Esophagus muscularis mucosa (tissue), 4 donors: ENCODE results near the gene MAST4. TPM values are rescaled to one million over a fixed set of nuclear protein-coding genes. Genes with fewer than 3 reads are reported as not detected.

Experiments
- DNase-seq: peaks from one replicate; pipeline ENCODE4 v3.0.0-alpha.2; 2017; ENCODE audit errors: extremely low spot score
- H3K27ac ChIP-seq, 4 donors: fragments of 200-600 bp; sonication (generic); replicated peaks in 1 of 4; 1 replicate in 3 of 4; 2 replicates in 1 of 4; pipeline ENCODE4 v1.5.1; 2016 to 2019; ENCODE audit warnings: mild to moderate bottlenecking in 1 of 4
- H3K27me3 ChIP-seq, 4 donors: fragments of 200-600 bp; sonication (generic); one replicate each; pipeline versions ENCODE4 v1.5.1 to v1.6.0; 2016 to 2019
- H3K36me3 ChIP-seq, 4 donors: fragments of 200-600 bp; sonication (generic); one replicate each; pipeline ENCODE4 v1.5.1; 2016 to 2019
- H3K4me1 ChIP-seq, 4 donors: fragments of 200-600 bp; sonication (generic); one replicate each; pipeline ENCODE4 v1.5.1; 2016 to 2019
- H3K4me3 ChIP-seq, 4 donors: fragments of 200-600 bp; sonication (generic); 1 replicate in 2 of 4; 2 replicates in 2 of 4; pipeline ENCODE4 v1.5.1; 2016 to 2019; ENCODE audit warnings: mild to moderate bottlenecking in 4 of 4, moderate library complexity in 1 of 4
- H3K9me3 ChIP-seq, 4 donors: fragments of 200-600 bp; sonication (generic); 1 replicate in 3 of 4; 2 replicates in 1 of 4; pipeline ENCODE4 v1.5.1; 2016 to 2019
- EP300 ChIP-seq: sonication (generic); formaldehyde crosslinking; IDR thresholded peaks from one replicate; pipeline ENCODE4 v1.6.1; 2017; ENCODE audit warnings: antibody characterized with exemption
- POLR2A ChIP-seq: fragments of 450-650 bp; IDR thresholded peaks from one replicate; pipeline ENCODE4 v1.6.1; 2017; ENCODE audit warnings: antibody characterized with exemption, moderate library complexity, mild to moderate bottlenecking, low read depth
- POLR2AphosphoS5 ChIP-seq, 2 donors: sonication (generic); formaldehyde crosslinking; IDR thresholded peaks; one replicate each; pipeline ENCODE4 v1.6.1; 2017; ENCODE audit warnings: antibody characterized with exemption in 2 of 2
- WGBS: methylation state at CpG from one replicate; pipeline ENCODE4 v1.1.5; 2018; 5-methylcytosine and 5-hydroxymethylcytosine counted together
- intact Hi-C: fragments of 100-400 bp; cut with DNase I; formaldehyde crosslinking; loops from one replicate; pipeline ENCODE4 v1.15.1; 2023
- total RNA-seq, 4 donors: library from RNA; depleted of rRNA; stranded (reverse); fragments of >200 nt; gene quantifications; one replicate each; pipeline versions ENCODE4 v1.1.0 to v1.2.1, GENCODE V29; 2016
- TF ChIP-seq, protein P1 (sequence below), 3 experiments: fragments of 200-600 bp in 2 of 3; fragments of 450-650 bp in 1 of 3; sonication (generic) in 2 of 3; IDR thresholded peaks; one replicate each; pipeline ENCODE4 v1.5.1; 2017 to 2019; ENCODE audit warnings: antibody characterized with exemption in 3 of 3, mild to moderate bottlenecking in 2 of 3, moderate library complexity in 1 of 3

Gene MAST4
- total RNA-seq, 4 donors from 2014 or later: 26.2 to 39.7 (median 35.8) TPM

- DNase-seq: no peak
- 76% methylated on average over 15 of the region's 15 CpGs for WGBS
- Histone ChIP-seq H3K27me3 (no peaks in the 10 kb centered on the region), H3K27ac (no peak overlapping the region), H3K4me3 (no peak overlapping the region), H3K4me1 (peaks cover 0 to 20% (median 3%) of the 10 kb centered on the region in 4 donors), H3K36me3 (no peaks in the 10 kb centered on the region), H3K9me3 (no peaks in the 10 kb centered on the region)
- TF ChIP-seq, protein P1, sequence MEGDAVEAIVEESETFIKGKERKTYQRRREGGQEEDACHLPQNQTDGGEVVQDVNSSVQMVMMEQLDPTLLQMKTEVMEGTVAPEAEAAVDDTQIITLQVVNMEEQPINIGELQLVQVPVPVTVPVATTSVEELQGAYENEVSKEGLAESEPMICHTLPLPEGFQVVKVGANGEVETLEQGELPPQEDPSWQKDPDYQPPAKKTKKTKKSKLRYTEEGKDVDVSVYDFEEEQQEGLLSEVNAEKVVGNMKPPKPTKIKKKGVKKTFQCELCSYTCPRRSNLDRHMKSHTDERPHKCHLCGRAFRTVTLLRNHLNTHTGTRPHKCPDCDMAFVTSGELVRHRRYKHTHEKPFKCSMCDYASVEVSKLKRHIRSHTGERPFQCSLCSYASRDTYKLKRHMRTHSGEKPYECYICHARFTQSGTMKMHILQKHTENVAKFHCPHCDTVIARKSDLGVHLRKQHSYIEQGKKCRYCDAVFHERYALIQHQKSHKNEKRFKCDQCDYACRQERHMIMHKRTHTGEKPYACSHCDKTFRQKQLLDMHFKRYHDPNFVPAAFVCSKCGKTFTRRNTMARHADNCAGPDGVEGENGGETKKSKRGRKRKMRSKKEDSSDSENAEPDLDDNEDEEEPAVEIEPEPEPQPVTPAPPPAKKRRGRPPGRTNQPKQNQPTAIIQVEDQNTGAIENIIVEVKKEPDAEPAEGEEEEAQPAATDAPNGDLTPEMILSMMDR (IDR thresholded peaks at IDR 0.05): peak in 1 of 3 experiments; percentile 11
- TF ChIP-seq POLR2A (no peak), EP300 (no peak)
- intact Hi-C loops: no loop called here
Measured at GRCh38 chr5:66742083-66742895, 146.1 kb downstream of the MAST4 start.

- intact Hi-C loops: no loop called here
- WGBS: 70% methylated on average over 5 of the region's 5 CpGs
- Histone ChIP-seq H3K36me3 (no peaks in the 10 kb centered on the region), H3K4me1 (peaks cover 0 to 23% (median 3%) of the 10 kb centered on the region in 4 donors), H3K9me3 (no peaks in the 10 kb centered on the region), H3K27me3 (no peaks in the 10 kb centered on the region), H3K27ac (no peak overlapping the region), H3K4me3 (no peak overlapping the region)
- no peak for DNase-seq
- no peak for TF ChIP-seq POLR2A
Measured at GRCh38 chr5:66742896-66743247, 146.7 kb downstream of the MAST4 start.

DNA sequence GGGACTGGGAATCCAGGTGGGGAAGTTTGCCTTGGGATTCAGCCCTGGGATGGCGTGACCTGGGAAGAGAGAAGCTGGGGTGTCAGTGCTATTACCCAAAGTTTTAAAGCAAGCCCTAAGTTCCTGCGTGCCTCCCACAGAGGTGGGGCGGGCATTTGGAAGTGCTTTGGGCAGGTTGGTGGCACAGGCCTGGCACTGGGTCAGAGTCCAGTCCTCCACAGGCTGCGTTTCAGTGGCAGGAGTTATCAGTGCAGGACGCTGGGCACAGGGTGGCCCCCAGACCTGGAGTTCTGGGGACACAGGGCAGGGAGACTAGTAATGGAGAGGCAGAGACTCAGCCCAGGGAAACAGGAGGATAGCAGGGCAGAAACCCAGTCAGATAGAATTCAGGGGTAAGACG lies 147.2 kb downstream of the MAST4 start:
- Histone ChIP-seq H3K4me1 (peaks cover 0 to 24% (median 3%) of the 10 kb centered on the region in 4 donors), H3K27ac (no peak overlapping the region), H3K9me3 (no peaks in the 10 kb centered on the region), H3K27me3 (no peaks in the 10 kb centered on the region), H3K4me3 (no peak overlapping the region), H3K36me3 (no peaks in the 10 kb centered on the region)
- DNase-seq: no peak
- intact Hi-C loops: no loop called here
- no peak for TF ChIP-seq EP300
- TF ChIP-seq, protein P1 (IDR thresholded peaks at IDR 0.05): no peak
- no peak for TF ChIP-seq POLR2AphosphoS5 (IDR thresholded peaks at IDR 0.05)
- TF ChIP-seq POLR2A: no peak
- 92% methylated on average over 5 of the region's 6 CpGs for WGBS

- WGBS: 50% methylated on average over 4 of the region's 4 CpGs
- Histone ChIP-seq H3K4me1 (peaks cover 0 to 24% (median 3%) of the 10 kb centered on the region in 4 donors), H3K4me3 (no peak overlapping the region), H3K27ac (no peak overlapping the region), H3K27me3 (no peaks in the 10 kb centered on the region), H3K36me3 (no peaks in the 10 kb centered on the region), H3K9me3 (no peaks in the 10 kb centered on the region)
- TF ChIP-seq POLR2AphosphoS5 (IDR thresholded peaks at IDR 0.05) (no peak), EP300 (no peak), POLR2A (no peak)
- TF ChIP-seq, protein P1 (IDR thresholded peaks at IDR 0.05): no peak
- DNase-seq: no peak
- intact Hi-C loops: no loop called here
Measured at GRCh38 chr5:66744040-66744439, 147.8 kb downstream of the MAST4 start.

DNA sequence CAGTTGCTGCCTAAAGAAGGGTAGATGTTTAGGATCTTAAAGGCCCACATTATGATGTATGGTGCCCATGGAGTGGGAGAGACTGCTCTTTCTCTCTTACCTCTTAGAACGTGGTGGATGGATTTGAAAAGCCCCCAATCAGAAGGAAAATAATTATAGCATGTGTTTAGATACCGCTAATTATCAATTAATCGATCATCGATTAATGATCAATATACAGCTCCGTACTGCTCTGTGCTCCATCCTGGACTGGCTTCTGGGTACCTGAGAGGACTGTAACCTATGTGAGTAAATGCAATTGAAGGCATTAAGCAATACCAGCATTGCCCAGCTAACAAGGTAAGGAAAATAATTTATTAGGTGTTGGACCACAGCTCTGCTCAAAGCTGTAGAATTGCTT lies 149.1 kb downstream of the MAST4 start:
- Histone ChIP-seq H3K27me3 (no peaks in the 10 kb centered on the region), H3K9me3 (no peaks in the 10 kb centered on the region), H3K4me3 (no peak overlapping the region), H3K36me3 (no peaks in the 10 kb centered on the region), H3K27ac (no peak overlapping the region), H3K4me1 (peaks cover 0 to 24% (median 3%) of the 10 kb centered on the region in 4 donors)
- TF ChIP-seq EP300 (no peak), POLR2A (no peak), POLR2AphosphoS5 (IDR thresholded peaks at IDR 0.05) (no peak)
- TF ChIP-seq, protein P1 (IDR thresholded peaks at IDR 0.05): no peak
- DNase-seq: no peak
- intact Hi-C loops: no loop called here
- WGBS: 95% methylated on average over 5 of the region's 5 CpGs
